GM19395 (cell line): Measurements from ENCODE around the gene FAM107A.

ENCODE experiments used
- ATAC-seq: cut with Tn5 transposase; IDR thresholded peaks from one replicate; pipeline ENCODE4 v1.9.1; 2021; ENCODE audit warnings: mild to moderate bottlenecking, moderate library complexity; ENCODE audit not compliant: unreplicated experiment

Gene FAM107A

DNA sequence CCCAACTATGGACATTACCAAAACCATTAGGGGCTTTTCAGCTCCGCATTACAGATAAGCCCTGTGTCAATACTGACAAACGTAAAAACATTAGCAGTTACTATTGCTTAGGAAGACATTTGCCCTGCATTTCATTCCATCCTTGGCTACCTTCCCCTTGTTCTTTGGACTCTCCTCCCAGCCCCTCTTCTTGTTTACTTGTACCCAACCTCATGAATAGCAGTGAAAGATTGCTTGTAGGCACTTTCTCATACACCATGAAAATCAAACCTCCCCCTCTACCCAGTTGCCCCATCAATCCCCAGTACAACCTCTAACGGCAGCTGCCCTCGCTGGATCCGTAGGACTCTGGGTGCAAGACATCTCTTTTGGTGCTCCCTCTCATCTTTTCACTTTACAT is 16.9 kb upstream of the FAM107A start:
- no peak for ATAC-seq

- no peak for ATAC-seq
Observed at GRCh38 chr3:58591517-58592510, 14.6 kb upstream of the FAM107A start.

DNA sequence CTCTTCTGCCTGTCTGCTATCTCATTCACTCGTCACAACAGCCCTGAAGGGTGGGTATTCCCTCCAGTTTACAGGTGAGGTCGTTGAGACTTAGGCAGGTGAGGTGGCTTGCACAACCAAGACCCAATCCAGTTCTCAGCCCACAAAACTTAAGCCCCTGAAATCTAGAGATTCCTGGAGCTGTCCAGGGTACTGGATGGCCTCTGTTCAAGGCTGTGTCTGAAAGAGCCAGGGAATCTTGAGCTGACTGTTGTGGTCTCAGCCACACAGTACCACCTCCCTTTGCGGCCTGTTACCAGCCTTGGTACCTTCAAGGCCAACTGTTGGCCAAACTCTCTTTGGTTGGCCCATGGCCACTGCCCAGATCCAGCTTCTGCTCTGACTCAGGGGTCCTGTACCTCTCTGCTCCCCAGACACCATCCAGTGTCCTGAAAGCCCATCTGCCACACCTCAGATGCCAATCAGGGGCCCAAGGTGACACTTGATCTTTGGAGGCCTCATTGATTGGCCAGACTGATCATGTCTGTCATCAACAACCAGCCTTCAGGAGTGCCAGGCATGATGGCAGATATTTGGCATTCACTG is 10.9 kb upstream of the FAM107A start:
- no peak for ATAC-seq

- no peak for ATAC-seq
Observed at GRCh38 chr3:58586776-58587192, 9.6 kb upstream of the FAM107A start.

DNA sequence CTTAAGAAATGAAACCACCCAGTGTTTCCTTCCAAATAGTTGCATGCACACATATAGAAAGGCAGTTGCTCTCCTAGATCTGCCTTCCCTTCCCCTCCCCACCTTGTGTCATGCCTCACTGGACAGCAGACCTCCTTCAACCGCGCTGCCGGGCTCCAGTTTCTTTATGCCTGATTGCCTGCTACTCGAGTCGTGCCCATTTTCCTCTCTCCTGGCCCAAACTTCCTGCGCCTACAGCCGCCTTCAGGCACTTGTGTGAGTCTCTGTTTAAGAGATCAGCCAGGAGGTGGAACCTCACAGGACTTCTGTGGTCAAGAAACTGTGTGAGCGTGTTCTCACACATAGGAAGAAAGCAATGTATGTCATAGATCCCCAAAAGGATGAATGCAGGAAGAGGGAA is 8.8 kb upstream of the FAM107A start:
- ATAC-seq, result no peak

DNA sequence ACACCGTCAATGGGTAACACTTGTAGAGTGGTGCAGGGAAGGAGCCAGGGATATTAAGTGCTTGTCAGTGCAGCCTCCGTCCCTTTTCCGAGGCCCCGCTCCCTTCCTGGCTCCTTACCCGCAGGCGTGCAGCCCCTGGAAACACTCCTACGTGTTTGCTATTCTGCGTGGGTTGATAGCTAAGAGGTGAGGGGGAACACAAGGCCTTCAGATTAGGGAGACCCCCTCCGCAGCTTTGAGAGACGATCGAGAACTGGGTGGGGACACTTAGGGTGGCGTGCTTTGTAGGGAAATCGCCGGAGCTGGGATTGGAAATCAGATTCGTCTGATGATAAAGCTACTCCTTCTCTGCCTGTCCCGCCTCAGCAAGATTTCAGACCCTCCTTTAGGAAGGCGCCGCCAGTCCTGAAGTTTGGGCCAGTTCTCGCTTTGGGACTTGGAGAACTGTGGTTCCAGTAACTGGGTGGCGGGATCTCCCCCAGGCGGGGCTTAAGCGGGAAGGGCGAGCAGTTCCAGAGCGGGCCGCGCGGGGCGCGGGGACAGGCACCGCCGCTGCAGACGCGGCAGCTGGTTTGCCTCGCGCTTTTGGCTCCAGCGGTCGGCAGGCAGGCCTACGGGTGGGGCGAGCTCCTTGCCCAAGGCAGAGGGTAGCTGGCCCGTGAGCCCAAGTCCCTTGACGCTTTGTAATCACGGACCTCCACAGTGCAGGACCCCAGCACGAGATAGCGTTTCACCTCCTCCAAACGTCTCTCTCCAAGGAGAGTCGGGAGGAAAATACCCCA is 8.0 kb upstream of the FAM107A start:
- ATAC-seq, result peak; percentile 81

- no peak for ATAC-seq
Observed at GRCh38 chr3:58584690-58585004, 7.5 kb upstream of the FAM107A start.

DNA sequence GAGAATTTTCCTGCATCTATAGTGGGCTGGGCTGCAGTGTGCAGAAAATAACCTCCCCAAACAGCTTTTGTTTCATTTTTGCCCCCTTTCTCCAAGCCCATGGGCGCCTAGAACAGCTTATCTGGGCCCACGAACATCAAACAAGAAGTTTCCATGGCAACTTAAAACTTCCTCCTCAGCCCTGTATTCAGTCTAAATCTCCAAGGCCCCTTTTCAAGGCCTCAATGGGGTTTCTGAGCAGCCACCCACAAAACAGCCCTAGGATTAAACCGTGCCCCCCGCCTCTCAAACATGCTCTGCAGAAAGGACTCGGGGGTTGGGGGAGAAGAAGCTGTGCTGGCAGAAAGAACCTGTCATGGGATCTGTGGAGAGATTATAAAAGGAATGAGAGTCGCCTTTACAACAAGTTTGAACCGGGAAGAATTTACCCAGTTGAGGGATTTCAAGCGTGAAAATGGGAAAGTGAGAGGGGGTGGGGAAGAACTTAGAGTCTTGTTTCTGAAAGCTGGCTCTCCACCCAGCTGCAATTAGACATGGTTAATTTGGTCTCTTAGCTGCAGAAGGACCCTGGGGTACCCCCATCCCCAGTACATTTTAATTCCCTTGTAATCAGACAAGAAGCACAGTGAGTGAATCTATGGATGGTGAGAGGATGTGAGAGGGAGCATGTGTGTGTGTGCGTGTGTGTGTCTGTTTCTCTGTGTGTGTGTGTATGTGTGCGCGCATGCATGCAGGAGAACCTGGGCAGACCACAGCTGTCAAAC is 4.3 kb upstream of the FAM107A start:
- ATAC-seq, result no peak

GRCh38 chr3:58580826-58581327 is 3.7 kb upstream of the FAM107A start:
- ATAC-seq, result no peak

DNA sequence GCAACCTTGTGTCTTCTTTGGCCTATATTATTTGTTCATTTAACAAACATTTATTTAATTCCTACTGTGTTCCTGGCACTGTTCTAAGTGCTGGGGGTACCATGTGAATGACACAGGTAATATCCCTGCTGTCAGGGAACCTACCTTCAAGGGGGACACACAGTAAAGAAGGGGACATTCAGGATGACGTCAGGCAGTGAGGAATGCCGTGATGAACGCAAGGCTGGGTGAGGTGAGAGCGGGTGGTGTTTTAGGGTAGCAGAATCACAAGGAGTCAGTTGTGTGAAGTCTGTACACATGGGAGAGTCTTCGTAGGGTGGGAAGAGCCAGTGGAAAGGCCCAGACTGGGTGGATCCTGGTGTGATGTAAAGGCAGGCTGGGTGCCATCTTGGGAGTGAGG is 1.7 kb upstream of the FAM107A start:
- no peak for ATAC-seq

DNA sequence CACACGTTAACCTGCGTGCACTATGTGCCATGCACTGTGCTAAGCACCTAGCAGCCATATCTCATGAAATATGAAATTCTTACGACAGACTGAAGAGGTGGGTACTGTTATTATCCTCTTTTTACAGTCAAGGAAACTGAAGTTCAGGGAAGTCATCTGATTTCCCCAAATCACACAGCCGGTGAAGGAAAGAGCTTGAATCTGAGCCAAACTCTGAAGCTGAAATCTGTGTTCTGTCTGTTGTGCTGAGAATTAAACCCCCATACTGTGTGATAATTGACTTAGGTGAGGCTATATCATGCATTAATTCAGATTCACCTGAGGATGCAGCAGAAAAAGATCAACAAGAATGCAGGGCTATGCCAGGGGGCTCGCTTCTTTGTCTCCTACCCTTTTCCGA is 475 bp downstream of the FAM107A start:
- ATAC-seq, result no peak

DNA sequence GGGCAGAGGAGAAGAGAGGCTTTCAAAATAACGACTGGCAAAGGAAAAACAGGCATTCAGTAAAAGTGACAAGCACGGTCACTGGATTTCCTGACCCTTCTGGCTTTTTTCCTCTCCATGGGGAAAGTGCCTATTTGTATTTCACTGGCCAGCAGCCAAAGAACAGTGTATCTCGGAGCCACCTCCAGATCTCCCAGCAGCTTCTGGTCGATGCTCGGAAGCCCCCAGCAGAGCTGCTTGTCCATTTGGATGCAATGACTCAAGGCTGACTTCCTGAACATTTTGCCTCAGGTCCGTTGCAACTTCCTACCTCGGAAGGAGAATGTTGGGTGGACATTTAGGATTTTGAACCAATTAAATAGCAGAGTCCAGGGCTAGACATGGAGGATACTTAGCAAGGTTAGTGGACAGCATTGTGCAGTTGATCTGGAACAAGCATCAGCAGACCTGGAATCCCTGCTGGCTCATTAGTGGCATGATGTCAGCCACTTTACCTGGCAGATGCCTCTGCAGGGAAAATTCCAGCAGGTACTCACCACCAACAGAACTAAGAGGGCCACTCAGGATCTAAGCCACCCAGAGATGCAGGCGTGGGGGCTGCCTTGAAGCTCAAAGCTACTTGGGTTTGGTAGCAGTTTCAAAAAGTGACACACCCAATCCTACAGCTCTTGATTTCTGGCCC is 1.1 kb downstream of the FAM107A start:
- ATAC-seq, result no peak

GRCh38 chr3:58574682-58575081 is 2.5 kb downstream of the FAM107A start:
- no peak for ATAC-seq

DNA sequence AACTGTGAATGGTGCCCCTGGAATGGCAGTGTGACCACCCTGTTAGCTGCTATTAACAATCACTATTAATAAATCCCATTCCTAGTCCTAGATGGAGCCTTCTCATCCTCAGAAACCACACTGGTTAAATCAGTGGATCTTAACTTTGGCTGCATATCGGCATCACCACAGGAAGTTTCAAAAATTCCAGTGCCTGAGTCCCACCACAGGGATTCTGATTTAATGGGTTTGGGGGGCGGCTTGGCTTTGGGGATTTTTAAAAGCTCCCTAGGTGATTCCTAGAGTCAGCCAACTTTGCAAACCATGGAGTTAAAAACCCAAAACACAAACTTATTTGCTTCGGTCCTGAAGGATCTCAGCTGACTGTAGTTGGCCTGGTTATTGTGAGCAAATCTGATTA is 3.1 kb downstream of the FAM107A start:
- ATAC-seq, result no peak

GRCh38 chr3:58573640-58574039 is 3.6 kb downstream of the FAM107A start:
- ATAC-seq, result no peak

DNA sequence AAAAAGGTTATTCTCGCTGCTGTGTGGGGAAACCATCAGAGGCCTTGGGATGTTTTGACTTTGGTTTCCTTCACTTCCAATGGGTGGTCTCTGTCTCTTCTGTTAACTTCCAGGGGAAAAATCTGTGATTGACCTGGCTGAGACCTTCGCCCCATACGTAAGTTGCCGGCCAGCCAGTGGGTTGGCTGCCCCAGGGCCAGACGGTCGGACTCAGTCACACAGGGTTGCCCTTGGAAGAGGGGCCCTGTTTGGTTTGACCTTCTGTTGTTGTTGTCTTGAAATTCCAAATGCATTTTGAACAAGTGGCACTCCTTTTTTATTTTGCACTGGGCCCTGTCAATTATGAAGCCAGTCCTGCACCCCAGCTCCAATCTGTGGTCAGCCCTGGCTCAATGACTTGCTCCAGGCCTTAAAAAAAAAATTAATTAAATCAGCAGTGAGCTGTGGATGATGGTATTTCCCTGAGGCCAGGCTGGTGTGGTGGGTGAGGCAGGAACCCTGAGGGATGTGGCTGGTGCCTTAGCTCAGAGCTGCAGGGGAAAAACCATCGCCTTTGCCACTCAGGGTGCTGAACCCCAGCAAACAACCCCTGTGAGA is 4.5 kb downstream of the FAM107A start:
- no peak for ATAC-seq

DNA sequence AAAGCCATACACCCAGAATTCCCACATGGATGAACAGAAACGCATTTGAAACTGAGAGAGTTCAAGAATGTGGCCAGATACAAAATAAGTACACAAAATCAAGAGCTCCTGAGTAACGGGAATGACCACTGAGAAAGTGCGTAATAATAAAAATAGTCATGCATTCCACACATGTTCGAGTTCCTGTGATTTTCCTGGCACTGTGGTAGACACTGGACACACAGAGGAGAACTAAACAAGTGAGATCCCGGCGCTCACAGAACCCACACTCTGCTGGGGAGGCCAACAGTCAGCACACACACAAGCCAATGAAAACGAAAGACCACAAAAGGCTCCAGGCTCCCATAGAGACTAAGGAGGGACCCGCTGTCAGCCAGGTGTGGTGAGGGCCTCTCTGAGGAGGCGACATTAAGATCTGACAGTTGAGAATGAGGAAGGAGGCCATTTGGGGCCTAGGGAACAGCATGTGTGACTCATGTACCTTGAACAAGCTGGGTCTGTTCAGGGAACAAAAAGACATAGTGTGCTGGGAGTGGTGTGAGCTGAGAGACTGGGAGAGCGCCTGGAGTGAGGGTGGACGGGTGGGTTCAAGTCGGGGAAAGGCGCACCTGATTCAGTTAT is 5.1 kb downstream of the FAM107A start:
- no peak for ATAC-seq

DNA sequence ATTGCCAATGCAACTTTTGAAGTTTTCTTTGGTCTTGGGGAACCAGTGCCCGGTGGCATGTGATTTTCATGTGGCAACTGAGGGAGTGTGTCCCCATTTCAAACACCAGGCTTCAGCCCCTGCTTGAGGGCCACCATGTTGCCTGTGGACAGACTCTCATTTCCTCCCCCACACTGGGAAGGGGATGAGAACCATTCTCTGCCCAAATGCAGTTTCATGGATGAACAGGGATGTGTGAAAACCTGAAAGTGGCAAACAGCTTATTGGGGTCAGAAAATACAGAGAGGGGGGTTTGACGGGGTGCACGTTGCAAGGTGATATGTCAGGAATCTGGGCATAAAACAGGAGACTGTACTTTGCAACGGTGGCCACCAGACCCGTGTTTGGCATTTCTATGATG is 6.3 kb downstream of the FAM107A start:
- no peak for ATAC-seq

GRCh38 chr3:58569287-58570001 is 7.7 kb downstream of the FAM107A start:
- no peak for ATAC-seq
